ENCODE measurements around the gene ZNF785. TPM values are rescaled to one million over a fixed set of nuclear protein-coding genes. Genes with fewer than 3 reads are reported as not detected.

The ZNF785 gene
- total and polyA plus RNA-seq, 2 of the 13 experiments (the other 11 are each of a cell fraction or from before 2014, with no cell fraction given) = 0.01 TPM; not detected in 1

DNA sequence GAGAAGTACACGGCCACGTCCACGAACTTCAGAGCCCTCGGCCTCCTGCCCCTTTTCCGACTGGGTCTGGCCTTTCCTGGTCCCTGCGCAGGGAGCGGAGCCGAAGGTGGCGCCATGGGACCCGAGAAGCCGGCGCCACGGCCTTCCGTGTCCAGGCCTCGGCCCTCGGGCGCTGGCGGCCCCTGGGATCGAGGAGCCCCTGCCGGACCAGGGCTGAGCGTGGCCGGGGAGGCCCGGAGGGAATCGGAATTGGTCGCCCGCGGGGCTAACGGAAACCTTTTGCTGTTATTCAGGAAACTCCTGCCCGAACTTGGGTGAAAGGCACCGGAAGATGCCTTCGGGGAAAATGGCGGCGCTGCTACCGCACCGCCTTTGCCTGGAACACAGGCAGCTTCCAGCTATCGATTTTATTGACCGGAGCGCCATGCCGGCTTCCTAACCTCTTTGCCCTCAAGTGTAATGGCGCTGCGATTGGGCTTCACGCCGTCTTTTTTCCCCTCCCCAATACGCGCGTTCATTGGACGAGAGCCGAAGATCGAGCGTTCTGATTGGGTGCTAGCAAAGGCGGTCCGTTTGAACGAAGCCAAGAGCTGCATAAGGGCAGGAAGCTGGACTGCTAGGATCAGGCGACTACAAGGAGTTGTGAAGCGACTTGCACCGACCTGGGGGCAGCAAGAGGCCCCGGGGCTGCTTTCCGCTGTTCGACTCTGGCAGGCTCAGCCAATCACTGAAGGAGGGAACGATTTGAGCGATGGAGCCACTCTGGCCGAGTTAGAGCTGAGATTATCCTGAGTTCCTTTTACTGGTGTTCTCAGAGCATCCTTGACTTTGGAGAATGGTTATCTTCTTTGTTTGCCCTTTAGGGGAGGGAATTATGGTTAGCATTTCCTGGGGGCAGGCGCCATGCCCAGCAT, 24.7 kb upstream of the ZNF785 start, which contains the start of gene ZNF689 (continued):
- TF ChIP-seq, protein P1, sequence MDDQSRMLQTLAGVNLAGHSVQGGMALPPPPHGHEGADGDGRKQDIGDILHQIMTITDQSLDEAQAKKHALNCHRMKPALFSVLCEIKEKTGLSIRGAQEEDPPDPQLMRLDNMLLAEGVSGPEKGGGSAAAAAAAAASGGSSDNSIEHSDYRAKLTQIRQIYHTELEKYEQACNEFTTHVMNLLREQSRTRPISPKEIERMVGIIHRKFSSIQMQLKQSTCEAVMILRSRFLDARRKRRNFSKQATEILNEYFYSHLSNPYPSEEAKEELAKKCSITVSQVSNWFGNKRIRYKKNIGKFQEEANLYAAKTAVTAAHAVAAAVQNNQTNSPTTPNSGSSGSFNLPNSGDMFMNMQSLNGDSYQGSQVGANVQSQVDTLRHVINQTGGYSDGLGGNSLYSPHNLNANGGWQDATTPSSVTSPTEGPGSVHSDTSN (CRISPR knock-in tag; IDR thresholded peaks at IDR 0.05; ENCODE audit: borderline replicate concordance) = no peak; the same call in none of the 2 replicates
- TF ChIP-seq, protein P2, sequence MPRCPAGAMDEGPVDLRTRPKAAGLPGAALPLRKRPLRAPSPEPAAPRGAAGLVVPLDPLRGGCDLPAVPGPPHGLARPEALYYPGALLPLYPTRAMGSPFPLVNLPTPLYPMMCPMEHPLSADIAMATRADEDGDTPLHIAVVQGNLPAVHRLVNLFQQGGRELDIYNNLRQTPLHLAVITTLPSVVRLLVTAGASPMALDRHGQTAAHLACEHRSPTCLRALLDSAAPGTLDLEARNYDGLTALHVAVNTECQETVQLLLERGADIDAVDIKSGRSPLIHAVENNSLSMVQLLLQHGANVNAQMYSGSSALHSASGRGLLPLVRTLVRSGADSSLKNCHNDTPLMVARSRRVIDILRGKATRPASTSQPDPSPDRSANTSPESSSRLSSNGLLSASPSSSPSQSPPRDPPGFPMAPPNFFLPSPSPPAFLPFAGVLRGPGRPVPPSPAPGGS (CRISPR knock-in tag; IDR thresholded peaks at IDR 0.05) = peak; percentile 92
- no peak for TF ChIP-seq CSRNP2 (CRISPR knock-in tag; conservative IDR thresholded peaks at IDR 0.05; ENCODE audit: low read depth)
- TF ChIP-seq, protein P3, sequence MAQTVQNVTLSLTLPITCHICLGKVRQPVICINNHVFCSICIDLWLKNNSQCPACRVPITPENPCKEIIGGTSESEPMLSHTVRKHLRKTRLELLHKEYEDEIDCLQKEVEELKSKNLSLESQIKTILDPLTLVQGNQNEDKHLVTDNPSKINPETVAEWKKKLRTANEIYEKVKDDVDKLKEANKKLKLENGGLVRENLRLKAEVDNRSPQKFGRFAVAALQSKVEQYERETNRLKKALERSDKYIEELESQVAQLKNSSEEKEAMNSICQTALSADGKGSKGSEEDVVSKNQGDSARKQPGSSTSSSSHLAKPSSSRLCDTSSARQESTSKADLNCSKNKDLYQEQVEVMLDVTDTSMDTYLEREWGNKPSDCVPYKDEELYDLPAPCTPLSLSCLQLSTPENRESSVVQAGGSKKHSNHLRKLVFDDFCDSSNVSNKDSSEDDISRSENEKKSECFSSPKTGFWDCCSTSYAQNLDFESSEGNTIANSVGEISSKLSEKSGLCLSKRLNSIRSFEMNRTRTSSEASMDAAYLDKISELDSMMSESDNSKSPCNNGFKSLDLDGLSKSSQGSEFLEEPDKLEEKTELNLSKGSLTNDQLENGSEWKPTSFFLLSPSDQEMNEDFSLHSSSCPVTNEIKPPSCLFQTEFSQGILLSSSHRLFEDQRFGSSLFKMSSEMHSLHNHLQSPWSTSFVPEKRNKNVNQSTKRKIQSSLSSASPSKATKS (CRISPR knock-in tag; IDR thresholded peaks at IDR 0.05) = 0 out of 2 replicates have a peak, but pooled peaks have one; percentile 95
- TF ChIP-seq ZMYM2 (CRISPR knock-in tag; IDR thresholded peaks at IDR 0.05) = peak; percentile 89
- peak; percentile 88 for TF ChIP-seq HOXD1 (CRISPR knock-in tag; IDR thresholded peaks at IDR 0.05)
- peak; percentile 89 for TF ChIP-seq ETV5 (CRISPR knock-in tag; IDR thresholded peaks at IDR 0.05; ENCODE audit: borderline replicate concordance)
- TF ChIP-seq ZNF282 (IDR thresholded peaks at IDR 0.05; ENCODE audit: partially characterized antibody) = no peak
- TF ChIP-seq SP5 (CRISPR knock-in tag; IDR thresholded peaks at IDR 0.05; ENCODE audit: borderline replicate concordance, low read depth) = no peak
- no peak for TF ChIP-seq MBD4 (IDR thresholded peaks at IDR 0.05; ENCODE audit: borderline replicate concordance, low read length)
- no peak; the same call in none of the 2 replicates for TF ChIP-seq IKZF5 (CRISPR knock-in tag; IDR thresholded peaks at IDR 0.05)
- TF ChIP-seq, protein P4, sequence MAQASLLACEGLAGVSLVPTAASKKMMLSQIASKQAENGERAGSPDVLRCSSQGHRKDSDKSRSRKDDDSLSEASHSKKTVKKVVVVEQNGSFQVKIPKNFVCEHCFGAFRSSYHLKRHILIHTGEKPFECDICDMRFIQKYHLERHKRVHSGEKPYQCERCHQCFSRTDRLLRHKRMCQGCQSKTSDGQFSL (CRISPR knock-in tag; IDR thresholded peaks at IDR 0.05) = no peak; the same call in none of the 2 replicates
- TF ChIP-seq ZNF414 (CRISPR knock-in tag; IDR thresholded peaks at IDR 0.05) = peak; percentile 96; the same call in 1 of the 2 replicates
- TF ChIP-seq NPAS2 (CRISPR knock-in tag; IDR thresholded peaks at IDR 0.05; ENCODE audit: borderline replicate concordance) = no peak
- TF ChIP-seq, protein P5, sequence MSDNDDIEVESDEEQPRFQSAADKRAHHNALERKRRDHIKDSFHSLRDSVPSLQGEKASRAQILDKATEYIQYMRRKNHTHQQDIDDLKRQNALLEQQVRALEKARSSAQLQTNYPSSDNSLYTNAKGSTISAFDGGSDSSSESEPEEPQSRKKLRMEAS (IDR thresholded peaks at IDR 0.05) = peak; percentile 90
- TF ChIP-seq POLR2AphosphoS5 (IDR thresholded peaks at IDR 0.05; ENCODE audit: low read depth, low read length) = peak; percentile 90
- TF ChIP-seq KLF15 (CRISPR knock-in tag; IDR thresholded peaks at IDR 0.05; ENCODE audit: borderline replicate concordance) = no peak
- TF ChIP-seq ERF (CRISPR knock-in tag; IDR thresholded peaks at IDR 0.05) = peak; percentile 89
- TF ChIP-seq ZNF605 (CRISPR knock-in tag; IDR thresholded peaks at IDR 0.05) = peak; percentile 98
- no peak; the same call in 1 of the 2 replicates for TF ChIP-seq ZNF720 (CRISPR knock-in tag; IDR thresholded peaks at IDR 0.05)
